HEK293 (cell line): ENCODE results near the gene EEF1AKMT3.
A peak's percentile ranks its signal among the peaks of the same experiment; 100 is the strongest.

Experiments used
- BCL11B ChIP-seq: fragments of 450-650 bp; formaldehyde crosslinking; IDR thresholded peaks from 2 replicates; pipeline ENCODE4 v1.5.1; 2016; ENCODE audit warnings: low read depth, missing biosample characterization, missing genetic modification characterization
- FEZF1 ChIP-seq: fragments of 450-650 bp; formaldehyde crosslinking; IDR thresholded peaks from 2 replicates; pipeline ENCODE4 v1.5.1; 2016; ENCODE audit warnings: missing biosample characterization, missing genetic modification characterization
- IKZF3 ChIP-seq: fragments of 450-650 bp; IDR thresholded peaks from 2 replicates; pipeline ENCODE4 v1.5.0; 2018; ENCODE audit warnings: missing biosample characterization, mild to moderate bottlenecking, missing genetic modification characterization, moderate library complexity
- INSM2 ChIP-seq: fragments of 450-650 bp; formaldehyde crosslinking; IDR thresholded peaks from 2 replicates; pipeline ENCODE4 v1.5.1; 2016; ENCODE audit warnings: missing biosample characterization, missing genetic modification characterization
- SETDB1 ChIP-seq: IDR thresholded peaks from one replicate; pipeline ENCODE4 v1.6.1; 2017; ENCODE audit warnings: mild to moderate bottlenecking, low read length, moderate library complexity, mixed read lengths; ENCODE audit not compliant: insufficient read length
- SP7 ChIP-seq: fragments of 450-650 bp; formaldehyde crosslinking; IDR thresholded peaks from 2 replicates; pipeline ENCODE4 v1.5.1; 2016; ENCODE audit warnings: missing biosample characterization, missing genetic modification characterization
- ZBTB6 ChIP-seq: fragments of 450-650 bp; formaldehyde crosslinking; IDR thresholded peaks from 2 replicates; pipeline ENCODE4 v1.5.1; 2017; ENCODE audit warnings: missing biosample characterization, missing genetic modification characterization
- ZNF221 ChIP-seq: fragments of 450-650 bp; formaldehyde crosslinking; IDR thresholded peaks from 2 replicates; pipeline ENCODE4 v1.5.1; 2017; ENCODE audit warnings: missing biosample characterization, missing genetic modification characterization, borderline replicate concordance
- ZNF292 ChIP-seq: fragments of 450-650 bp; formaldehyde crosslinking; IDR thresholded peaks from 2 replicates; pipeline ENCODE4 v1.5.1; 2016; ENCODE audit warnings: low read depth, missing biosample characterization, missing genetic modification characterization, borderline replicate concordance
- ZNF426 ChIP-seq: fragments of 450-650 bp; formaldehyde crosslinking; IDR thresholded peaks from 2 replicates; pipeline ENCODE4 v1.5.1; 2017; ENCODE audit warnings: missing biosample characterization, missing genetic modification characterization, mild to moderate bottlenecking, inconsistent platforms, moderate library complexity
- ZNF48 ChIP-seq: fragments of 450-650 bp; formaldehyde crosslinking; IDR thresholded peaks from 2 replicates; pipeline ENCODE4 v1.5.1; 2016; ENCODE audit warnings: missing biosample characterization, missing genetic modification characterization
- ZNF510 ChIP-seq: fragments of 450-650 bp; formaldehyde crosslinking; IDR thresholded peaks from 2 replicates; pipeline ENCODE4 v1.5.1; 2018; ENCODE audit warnings: mild to moderate bottlenecking, missing genetic modification characterization, missing biosample characterization; ENCODE audit not compliant: insufficient replicate concordance
- ZNF530 ChIP-seq: fragments of 450-650 bp; formaldehyde crosslinking; IDR thresholded peaks from 2 replicates; pipeline ENCODE4 v1.5.1; 2016; ENCODE audit warnings: low read depth, missing biosample characterization, missing genetic modification characterization
- ZNF561 ChIP-seq: fragments of 450-650 bp; IDR thresholded peaks from 2 replicates; pipeline ENCODE4 v1.5.1; 2018; ENCODE audit warnings: missing biosample characterization, missing genetic modification characterization, borderline replicate concordance
- ZNF580 ChIP-seq: fragments of 450-650 bp; formaldehyde crosslinking; IDR thresholded peaks from 2 replicates; pipeline ENCODE4 v1.5.1; 2016; ENCODE audit warnings: missing biosample characterization, missing genetic modification characterization
- ZNF596 ChIP-seq: fragments of 450-650 bp; IDR thresholded peaks from 2 replicates; pipeline ENCODE4 v1.5.0; 2018; ENCODE audit warnings: missing biosample characterization, mild to moderate bottlenecking, missing genetic modification characterization, moderate library complexity
- ZNF621 ChIP-seq: fragments of 450-650 bp; formaldehyde crosslinking; IDR thresholded peaks from 2 replicates; pipeline ENCODE4 v1.5.1; 2017; ENCODE audit warnings: missing biosample characterization, missing genetic modification characterization
- ZNF629 ChIP-seq: fragments of 450-650 bp; formaldehyde crosslinking; IDR thresholded peaks from 2 replicates; pipeline ENCODE4 v1.5.1; 2017; ENCODE audit warnings: missing biosample characterization, missing genetic modification characterization
- ZNF654 ChIP-seq: fragments of 450-650 bp; formaldehyde crosslinking; IDR thresholded peaks from 2 replicates; pipeline ENCODE4 v1.5.1; 2016; ENCODE audit warnings: low read depth, missing biosample characterization, missing genetic modification characterization
- ZNF768 ChIP-seq: fragments of 450-650 bp; formaldehyde crosslinking; IDR thresholded peaks from 2 replicates; pipeline ENCODE4 v1.5.1; 2018; ENCODE audit warnings: missing biosample characterization, mild to moderate bottlenecking, missing genetic modification characterization
- TF ChIP-seq, protein P1 (sequence below): fragments of 450-650 bp; formaldehyde crosslinking; conservative IDR thresholded peaks from 2 replicates; pipeline ENCODE4 v1.5.1; 2016; ENCODE audit warnings: low read depth, missing biosample characterization, missing genetic modification characterization
- TF ChIP-seq, protein P2 (sequence below): fragments of 450-650 bp; formaldehyde crosslinking; IDR thresholded peaks from 2 replicates; pipeline ENCODE4 v1.5.1; 2016; ENCODE audit warnings: missing biosample characterization, missing genetic modification characterization, borderline replicate concordance
- TF ChIP-seq, protein P3 (sequence below): fragments of 450-650 bp; formaldehyde crosslinking; IDR thresholded peaks from 2 replicates; pipeline ENCODE4; 2016; ENCODE audit warnings: missing biosample characterization, missing genetic modification characterization
- TF ChIP-seq, protein P4 (sequence below): fragments of 450-650 bp; formaldehyde crosslinking; IDR thresholded peaks from 2 replicates; pipeline ENCODE4 v1.5.1; 2016; ENCODE audit warnings: missing biosample characterization, missing genetic modification characterization

The EEF1AKMT3 gene

DNA sequence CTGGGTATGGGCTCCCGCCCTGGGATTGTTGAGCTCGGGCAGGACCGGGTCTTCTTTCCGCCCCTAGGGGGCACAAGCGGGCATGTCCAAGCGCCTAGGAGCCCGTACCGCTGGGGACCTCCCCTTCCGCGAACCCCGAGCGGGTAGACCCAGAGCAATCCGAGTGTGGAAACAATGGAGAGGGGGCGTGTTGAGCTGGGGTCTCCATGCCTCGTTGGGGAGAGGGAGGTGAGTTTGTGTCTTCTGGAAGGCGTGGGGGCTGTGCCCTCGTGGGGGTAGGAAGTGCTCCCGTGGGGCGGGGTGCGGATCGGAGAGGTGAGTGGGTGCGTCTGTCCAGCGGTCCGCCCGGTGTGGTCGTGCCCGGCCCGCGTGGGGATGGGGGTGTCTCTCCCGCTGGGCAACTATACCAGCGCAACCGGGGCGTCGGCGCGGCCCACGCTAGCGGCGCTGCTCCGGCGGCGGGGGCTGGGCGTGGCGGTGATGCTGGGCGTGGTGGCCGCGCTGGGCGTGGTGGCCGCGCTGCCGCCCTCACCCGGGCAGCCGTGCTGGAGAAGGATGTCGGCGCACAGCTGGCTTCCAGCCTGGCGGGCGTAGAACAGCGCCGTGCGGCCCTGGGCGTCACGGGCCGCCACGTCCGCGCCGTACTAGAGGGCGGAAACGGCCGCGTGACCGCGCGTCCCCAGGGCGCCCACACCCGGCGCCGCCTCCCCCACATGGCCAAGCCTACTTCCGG is 46.1 kb upstream of the EEF1AKMT3 start (continued):
- TF ChIP-seq ZNF510 (tag by site-specific recombination) = no peak
- TF ChIP-seq, protein P1, sequence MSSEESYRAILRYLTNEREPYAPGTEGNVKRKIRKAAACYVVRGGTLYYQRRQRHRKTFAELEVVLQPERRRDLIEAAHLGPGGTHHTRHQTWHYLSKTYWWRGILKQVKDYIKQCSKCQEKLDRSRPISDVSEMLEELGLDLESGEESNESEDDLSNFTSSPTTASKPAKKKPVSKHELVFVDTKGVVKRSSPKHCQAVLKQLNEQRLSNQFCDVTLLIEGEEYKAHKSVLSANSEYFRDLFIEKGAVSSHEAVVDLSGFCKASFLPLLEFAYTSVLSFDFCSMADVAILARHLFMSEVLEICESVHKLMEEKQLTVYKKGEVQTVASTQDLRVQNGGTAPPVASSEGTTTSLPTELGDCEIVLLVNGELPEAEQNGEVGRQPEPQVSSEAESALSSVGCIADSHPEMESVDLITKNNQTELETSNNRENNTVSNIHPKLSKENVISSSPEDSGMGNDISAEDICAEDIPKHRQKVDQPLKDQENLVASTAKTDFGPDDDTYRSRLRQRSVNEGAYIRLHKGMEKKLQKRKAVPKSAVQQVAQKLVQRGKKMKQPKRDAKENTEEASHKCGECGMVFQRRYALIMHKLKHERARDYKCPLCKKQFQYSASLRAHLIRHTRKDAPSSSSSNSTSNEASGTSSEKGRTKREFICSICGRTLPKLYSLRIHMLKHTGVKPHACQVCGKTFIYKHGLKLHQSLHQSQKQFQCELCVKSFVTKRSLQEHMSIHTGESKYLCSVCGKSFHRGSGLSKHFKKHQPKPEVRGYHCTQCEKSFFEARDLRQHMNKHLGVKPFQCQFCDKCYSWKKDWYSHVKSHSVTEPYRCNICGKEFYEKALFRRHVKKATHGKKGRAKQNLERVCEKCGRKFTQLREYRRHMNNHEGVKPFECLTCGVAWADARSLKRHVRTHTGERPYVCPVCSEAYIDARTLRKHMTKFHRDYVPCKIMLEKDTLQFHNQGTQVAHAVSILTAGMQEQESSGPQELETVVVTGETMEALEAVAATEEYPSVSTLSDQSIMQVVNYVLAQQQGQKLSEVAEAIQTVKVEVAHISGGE (tag by site-specific recombination) = peak; percentile 61
- peak; percentile 88 for TF ChIP-seq SP7
- 0 out of 2 replicates have a peak, but pooled peaks have one; percentile 61 for TF ChIP-seq INSM2 (tag by site-specific recombination)
- TF ChIP-seq, protein P2, sequence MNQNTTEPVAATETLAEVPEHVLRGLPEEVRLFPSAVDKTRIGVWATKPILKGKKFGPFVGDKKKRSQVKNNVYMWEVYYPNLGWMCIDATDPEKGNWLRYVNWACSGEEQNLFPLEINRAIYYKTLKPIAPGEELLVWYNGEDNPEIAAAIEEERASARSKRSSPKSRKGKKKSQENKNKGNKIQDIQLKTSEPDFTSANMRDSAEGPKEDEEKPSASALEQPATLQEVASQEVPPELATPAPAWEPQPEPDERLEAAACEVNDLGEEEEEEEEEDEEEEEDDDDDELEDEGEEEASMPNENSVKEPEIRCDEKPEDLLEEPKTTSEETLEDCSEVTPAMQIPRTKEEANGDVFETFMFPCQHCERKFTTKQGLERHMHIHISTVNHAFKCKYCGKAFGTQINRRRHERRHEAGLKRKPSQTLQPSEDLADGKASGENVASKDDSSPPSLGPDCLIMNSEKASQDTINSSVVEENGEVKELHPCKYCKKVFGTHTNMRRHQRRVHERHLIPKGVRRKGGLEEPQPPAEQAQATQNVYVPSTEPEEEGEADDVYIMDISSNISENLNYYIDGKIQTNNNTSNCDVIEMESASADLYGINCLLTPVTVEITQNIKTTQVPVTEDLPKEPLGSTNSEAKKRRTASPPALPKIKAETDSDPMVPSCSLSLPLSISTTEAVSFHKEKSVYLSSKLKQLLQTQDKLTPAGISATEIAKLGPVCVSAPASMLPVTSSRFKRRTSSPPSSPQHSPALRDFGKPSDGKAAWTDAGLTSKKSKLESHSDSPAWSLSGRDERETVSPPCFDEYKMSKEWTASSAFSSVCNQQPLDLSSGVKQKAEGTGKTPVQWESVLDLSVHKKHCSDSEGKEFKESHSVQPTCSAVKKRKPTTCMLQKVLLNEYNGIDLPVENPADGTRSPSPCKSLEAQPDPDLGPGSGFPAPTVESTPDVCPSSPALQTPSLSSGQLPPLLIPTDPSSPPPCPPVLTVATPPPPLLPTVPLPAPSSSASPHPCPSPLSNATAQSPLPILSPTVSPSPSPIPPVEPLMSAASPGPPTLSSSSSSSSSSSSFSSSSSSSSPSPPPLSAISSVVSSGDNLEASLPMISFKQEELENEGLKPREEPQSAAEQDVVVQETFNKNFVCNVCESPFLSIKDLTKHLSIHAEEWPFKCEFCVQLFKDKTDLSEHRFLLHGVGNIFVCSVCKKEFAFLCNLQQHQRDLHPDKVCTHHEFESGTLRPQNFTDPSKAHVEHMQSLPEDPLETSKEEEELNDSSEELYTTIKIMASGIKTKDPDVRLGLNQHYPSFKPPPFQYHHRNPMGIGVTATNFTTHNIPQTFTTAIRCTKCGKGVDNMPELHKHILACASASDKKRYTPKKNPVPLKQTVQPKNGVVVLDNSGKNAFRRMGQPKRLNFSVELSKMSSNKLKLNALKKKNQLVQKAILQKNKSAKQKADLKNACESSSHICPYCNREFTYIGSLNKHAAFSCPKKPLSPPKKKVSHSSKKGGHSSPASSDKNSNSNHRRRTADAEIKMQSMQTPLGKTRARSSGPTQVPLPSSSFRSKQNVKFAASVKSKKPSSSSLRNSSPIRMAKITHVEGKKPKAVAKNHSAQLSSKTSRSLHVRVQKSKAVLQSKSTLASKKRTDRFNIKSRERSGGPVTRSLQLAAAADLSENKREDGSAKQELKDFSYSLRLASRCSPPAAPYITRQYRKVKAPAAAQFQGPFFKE (tag by site-specific recombination) = no peak; the same call in 1 of the 2 replicates
- peak; percentile 38 for TF ChIP-seq ZNF654 (tag by site-specific recombination)
- no peak for TF ChIP-seq ZNF292 (tag by site-specific recombination)
- TF ChIP-seq ZNF221 (tag by site-specific recombination) = no peak
- TF ChIP-seq ZNF580 (tag by site-specific recombination) = peak; percentile 92
- peak; percentile 81 for TF ChIP-seq ZNF629 (tag by site-specific recombination)
- TF ChIP-seq ZNF426 = no peak
- TF ChIP-seq ZNF768 (tag by site-specific recombination) = no peak
- no peak for TF ChIP-seq ZNF530 (tag by site-specific recombination)
- no peak for TF ChIP-seq ZNF596 (tag by site-specific recombination)
- no peak; the same call in 1 of the 2 replicates for TF ChIP-seq IKZF3
- TF ChIP-seq, protein P3, sequence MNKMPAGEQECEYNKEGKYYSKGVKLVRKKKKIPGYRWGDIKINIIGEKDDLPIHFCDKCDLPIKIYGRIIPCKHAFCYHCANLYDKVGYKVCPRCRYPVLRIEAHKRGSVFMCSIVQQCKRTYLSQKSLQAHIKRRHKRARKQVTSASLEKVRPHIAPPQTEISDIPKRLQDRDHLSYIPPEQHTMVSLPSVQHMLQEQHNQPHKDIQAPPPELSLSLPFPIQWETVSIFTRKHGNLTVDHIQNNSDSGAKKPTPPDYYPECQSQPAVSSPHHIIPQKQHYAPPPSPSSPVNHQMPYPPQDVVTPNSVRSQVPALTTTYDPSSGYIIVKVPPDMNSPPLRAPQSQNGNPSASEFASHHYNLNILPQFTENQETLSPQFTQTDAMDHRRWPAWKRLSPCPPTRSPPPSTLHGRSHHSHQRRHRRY (tag by site-specific recombination) = 0 out of 2 replicates have a peak, but pooled peaks have one; percentile 59
- TF ChIP-seq ZBTB6 (tag by site-specific recombination) = peak; percentile 72
- no peak for TF ChIP-seq BCL11B (tag by site-specific recombination)
- TF ChIP-seq ZNF48 = no peak
- peak; percentile 81; the same call in 1 of the 2 replicates for TF ChIP-seq ZNF561 (tag by site-specific recombination)
- no peak for TF ChIP-seq FEZF1 (tag by site-specific recombination)
- TF ChIP-seq, protein P4, sequence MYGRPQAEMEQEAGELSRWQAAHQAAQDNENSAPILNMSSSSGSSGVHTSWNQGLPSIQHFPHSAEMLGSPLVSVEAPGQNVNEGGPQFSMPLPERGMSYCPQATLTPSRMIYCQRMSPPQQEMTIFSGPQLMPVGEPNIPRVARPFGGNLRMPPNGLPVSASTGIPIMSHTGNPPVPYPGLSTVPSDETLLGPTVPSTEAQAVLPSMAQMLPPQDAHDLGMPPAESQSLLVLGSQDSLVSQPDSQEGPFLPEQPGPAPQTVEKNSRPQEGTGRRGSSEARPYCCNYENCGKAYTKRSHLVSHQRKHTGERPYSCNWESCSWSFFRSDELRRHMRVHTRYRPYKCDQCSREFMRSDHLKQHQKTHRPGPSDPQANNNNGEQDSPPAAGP (tag by site-specific recombination) = peak; percentile 93
- no peak for TF ChIP-seq SETDB1
- no peak for TF ChIP-seq ZNF621 (tag by site-specific recombination)
